ENCODE data around the gene FCN2. TPM values are rescaled to one million over a fixed set of nuclear protein-coding genes. Genes with fewer than 3 reads are reported as not detected.

The FCN2 gene
- total and polyA plus RNA-seq, 2 experiments from 2014 or later = not detected

GRCh38 chr9:134913041-134913712 lies 32.6 kb downstream of the FCN2 start:
- H3K27me3 ChIP-seq = no peaks in the 10 kb centered on the region
- H3K4me1 ChIP-seq (ENCODE audit: low read depth) = peaks cover 5% of the 10 kb centered on the region
- no peak for DNase-seq (ENCODE audit: low read depth in 1 of 2, low spot score in 1 of 2)

GRCh38 chr9:134913713-134914500 lies 33.3 kb downstream of the FCN2 start:
- no peak overlapping the region for H3K4me3 ChIP-seq
- H3K4me1 ChIP-seq (ENCODE audit: low read depth) = peaks cover 5% of the 10 kb centered on the region
- TF ChIP-seq, protein P1, sequence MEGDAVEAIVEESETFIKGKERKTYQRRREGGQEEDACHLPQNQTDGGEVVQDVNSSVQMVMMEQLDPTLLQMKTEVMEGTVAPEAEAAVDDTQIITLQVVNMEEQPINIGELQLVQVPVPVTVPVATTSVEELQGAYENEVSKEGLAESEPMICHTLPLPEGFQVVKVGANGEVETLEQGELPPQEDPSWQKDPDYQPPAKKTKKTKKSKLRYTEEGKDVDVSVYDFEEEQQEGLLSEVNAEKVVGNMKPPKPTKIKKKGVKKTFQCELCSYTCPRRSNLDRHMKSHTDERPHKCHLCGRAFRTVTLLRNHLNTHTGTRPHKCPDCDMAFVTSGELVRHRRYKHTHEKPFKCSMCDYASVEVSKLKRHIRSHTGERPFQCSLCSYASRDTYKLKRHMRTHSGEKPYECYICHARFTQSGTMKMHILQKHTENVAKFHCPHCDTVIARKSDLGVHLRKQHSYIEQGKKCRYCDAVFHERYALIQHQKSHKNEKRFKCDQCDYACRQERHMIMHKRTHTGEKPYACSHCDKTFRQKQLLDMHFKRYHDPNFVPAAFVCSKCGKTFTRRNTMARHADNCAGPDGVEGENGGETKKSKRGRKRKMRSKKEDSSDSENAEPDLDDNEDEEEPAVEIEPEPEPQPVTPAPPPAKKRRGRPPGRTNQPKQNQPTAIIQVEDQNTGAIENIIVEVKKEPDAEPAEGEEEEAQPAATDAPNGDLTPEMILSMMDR (IDR thresholded peaks at IDR 0.05; ENCODE audit: low read depth, low read length) = no peak
- no peaks in the 10 kb centered on the region for H3K9me3 ChIP-seq (ENCODE audit: low read depth)
- no peak for DNase-seq (ENCODE audit: low read depth in 1 of 2, low spot score in 1 of 2)
- no peaks in the 10 kb centered on the region for H3K27me3 ChIP-seq
- H3K27ac ChIP-seq = no peak overlapping the region
- no peaks in the 10 kb centered on the region for H3K36me3 ChIP-seq

More at GRCh38 chr9:134913041-134913712, 32.6 kb downstream of the FCN2 start:
- TF ChIP-seq, protein P1 (IDR thresholded peaks at IDR 0.05; ENCODE audit: low read depth, low read length) = no peak
- Histone ChIP-seq H3K36me3 (no peaks in the 10 kb centered on the region), H3K27ac (no peak overlapping the region), H3K9me3 (ENCODE audit: low read depth) (no peaks in the 10 kb centered on the region), H3K4me3 (no peak overlapping the region)

GRCh38 chr9:134914501-134914834 lies 33.9 kb downstream of the FCN2 start:
- Histone ChIP-seq H3K9me3 (ENCODE audit: low read depth) (no peaks in the 10 kb centered on the region), H3K27ac (no peak overlapping the region), H3K4me3 (no peak overlapping the region), H3K4me1 (ENCODE audit: low read depth) (peaks cover 5% of the 10 kb centered on the region), H3K36me3 (no peaks in the 10 kb centered on the region), H3K27me3 (no peaks in the 10 kb centered on the region)
- TF ChIP-seq, protein P1 (IDR thresholded peaks at IDR 0.05; ENCODE audit: low read depth, low read length) = no peak
- DNase-seq (ENCODE audit: low read depth in 1 of 2, low spot score in 1 of 2) = no peak

- Histone ChIP-seq H3K4me3 (no peak overlapping the region), H3K27ac (no peak overlapping the region), H3K4me1 (ENCODE audit: low read depth) (peaks cover 5% of the 10 kb centered on the region), H3K9me3 (ENCODE audit: low read depth) (no peaks in the 10 kb centered on the region), H3K36me3 (no peaks in the 10 kb centered on the region), H3K27me3 (no peaks in the 10 kb centered on the region)
- TF ChIP-seq, protein P1 (IDR thresholded peaks at IDR 0.05; ENCODE audit: low read depth, low read length) = no peak
- no peak for DNase-seq (ENCODE audit: low read depth in 1 of 2, low spot score in 1 of 2)
Observed at GRCh38 chr9:134915046-134915985, 34.7 kb downstream of the FCN2 start.

GRCh38 chr9:134916161-134916665 lies 35.6 kb downstream of the FCN2 start:
- DNase-seq (ENCODE audit: low read depth in 1 of 2, low spot score in 1 of 2) = no peak
- H3K27me3 ChIP-seq = no peaks in the 10 kb centered on the region
- no peaks in the 10 kb centered on the region for H3K36me3 ChIP-seq
- TF ChIP-seq, protein P1 (IDR thresholded peaks at IDR 0.05; ENCODE audit: low read depth, low read length) = no peak
- no peaks in the 10 kb centered on the region for H3K9me3 ChIP-seq (ENCODE audit: low read depth)
- H3K4me1 ChIP-seq (ENCODE audit: low read depth) = peaks cover 5% of the 10 kb centered on the region
- no peak overlapping the region for H3K4me3 ChIP-seq
- no peak overlapping the region for H3K27ac ChIP-seq
